Testis (tissue), 3 donors: ENCODE results near the gene FCGBP. TPM values are rescaled to one million over a fixed set of nuclear protein-coding genes. Genes with fewer than 3 reads are reported as not detected.
A peak's percentile ranks its signal among the peaks of the same experiment; 100 is the strongest.

Source experiments
- DNase-seq: peaks from one replicate; pipeline ENCODE4 v3.0.0-alpha.2; 2019
- H3K27ac ChIP-seq, 2 donors: fragments of 200-600 bp; sonication (generic); one replicate each; pipeline ENCODE4 v1.5.1; 2019
- H3K27me3 ChIP-seq: fragments of 200-600 bp; sonication (generic); one replicate; pipeline ENCODE4 v1.5.1; 2019
- H3K36me3 ChIP-seq: fragments of 200-600 bp; sonication (generic); one replicate; pipeline ENCODE4 v1.5.1; 2017; ENCODE audit warnings: low read depth; ENCODE audit errors: missing control alignments
- H3K4me1 ChIP-seq: fragments of 200-600 bp; sonication (generic); one replicate; pipeline ENCODE4 v1.5.1; 2019
- H3K4me3 ChIP-seq, 2 donors: fragments of 200-600 bp; sonication (generic); one replicate each; pipeline ENCODE4 v1.5.1; 2017 to 2019
- H3K9me3 ChIP-seq: fragments of 200-600 bp; sonication (generic); one replicate; pipeline ENCODE4 v1.5.1; 2017
- CTCF ChIP-seq, 3 experiments: fragments of 450-650 bp in 2 of 3; fragments of 200-600 bp in 1 of 3; sonication (generic) in 1 of 3; IDR thresholded peaks; one replicate each; pipeline ENCODE4 v1.5.1; 2016 to 2019; ENCODE audit warnings: antibody characterized with exemption in 3 of 3, mild to moderate bottlenecking in 2 of 3, moderate library complexity in 1 of 3
- POLR2A ChIP-seq: fragments of 450-650 bp; IDR thresholded peaks from one replicate; pipeline ENCODE4 v1.6.1; 2017; ENCODE audit warnings: antibody characterized with exemption, mild to moderate bottlenecking, moderate library complexity
- WGBS, 2 donors: methylation state at CpG; one replicate each; pipeline ENCODE4 v1.1.5; 2018; 5-methylcytosine and 5-hydroxymethylcytosine counted together
- intact Hi-C: fragments of 100-400 bp; cut with DNase I; formaldehyde crosslinking; loops from one replicate; pipeline ENCODE4 v1.15.1; 2023; ENCODE audit warnings: low total_unique reads
- polyA plus RNA-seq: library from polyadenylated mRNA; stranded (reverse); fragments of 350-450 nt; fragmentation: Illumina TruSeq; extraction: RNeasy Lipid Tissue Mini Kit (QIAGEN cat#74804); gene quantifications from one replicate; pipeline ENCODE4 v1.2.3, GENCODE V29; 2014; ENCODE audit warnings: low read depth, low replicate concordance; ENCODE audit not compliant: insufficient read depth
- total RNA-seq, 2 donors: library from RNA; depleted of rRNA; stranded (reverse); fragments of >200 nt; gene quantifications; one replicate each; pipeline ENCODE4 v1.2.3, GENCODE V29; 2016

Gene FCGBP
- total and polyA plus RNA-seq, 3 donors from 2014 or later: 6.7 to 18.8 (median 15.9) TPM

- Histone ChIP-seq H3K4me1 (no peaks in the 10 kb centered on the region), H3K27me3 (no peaks in the 10 kb centered on the region), H3K4me3 (no peak overlapping the region), H3K9me3 (no peaks in the 10 kb centered on the region), H3K36me3 (no peaks in the 10 kb centered on the region), H3K27ac (no peak overlapping the region)
- TF ChIP-seq CTCF (IDR thresholded peaks at IDR 0.05) (no peak), POLR2A (no peak)
- WGBS, 2 donors: 79 to 93% methylated on average over 7 of the region's 7 CpGs
- no peak for DNase-seq
- intact Hi-C loops: no loop called here
Observed at GRCh38 chr19:39943586-39943985, 9.2 kb upstream of the FCGBP start.

GRCh38 chr19:39942366-39942730 is 7.9 kb upstream of the FCGBP start:
- 30 to 35% methylated on average over 4 of the region's 4 CpGs for WGBS, 2 donors
- intact Hi-C loops: no loop called here
- H3K36me3 ChIP-seq: no peaks in the 10 kb centered on the region
- H3K4me1 ChIP-seq: no peaks in the 10 kb centered on the region
- no peak overlapping the region for H3K4me3 ChIP-seq
- DNase-seq: no peak
- no peaks in the 10 kb centered on the region for H3K27me3 ChIP-seq
- H3K9me3 ChIP-seq: no peaks in the 10 kb centered on the region
- TF ChIP-seq POLR2A: no peak
- TF ChIP-seq CTCF (IDR thresholded peaks at IDR 0.05): no peak
- H3K27ac ChIP-seq: no peak overlapping the region

GRCh38 chr19:39941615-39942365 is 7.4 kb upstream of the FCGBP start:
- intact Hi-C loops: no loop called here
- no peak overlapping the region for H3K27ac ChIP-seq
- WGBS, 2 donors: 19 to 29% methylated on average over 5 of the region's 5 CpGs
- no peaks in the 10 kb centered on the region for H3K27me3 ChIP-seq
- no peaks in the 10 kb centered on the region for H3K36me3 ChIP-seq
- no peak for TF ChIP-seq POLR2A
- TF ChIP-seq CTCF (IDR thresholded peaks at IDR 0.05): no peak
- no peaks in the 10 kb centered on the region for H3K9me3 ChIP-seq
- DNase-seq: peak; percentile 19
- no peaks in the 10 kb centered on the region for H3K4me1 ChIP-seq
- no peak overlapping the region for H3K4me3 ChIP-seq

- Histone ChIP-seq H3K27ac (no peak overlapping the region), H3K27me3 (no peaks in the 10 kb centered on the region), H3K36me3 (no peaks in the 10 kb centered on the region), H3K9me3 (no peaks in the 10 kb centered on the region), H3K4me1 (no peaks in the 10 kb centered on the region), H3K4me3 (no peak overlapping the region)
- DNase-seq: no peak
- 48 to 73% methylated on average over 6 of the region's 6 CpGs for WGBS, 2 donors
- no peak for TF ChIP-seq POLR2A
- TF ChIP-seq CTCF (IDR thresholded peaks at IDR 0.05): no peak
- intact Hi-C loops: no loop called here
Observed at GRCh38 chr19:39941151-39941550, 6.7 kb upstream of the FCGBP start.

- intact Hi-C loops: no loop called here
- TF ChIP-seq CTCF (IDR thresholded peaks at IDR 0.05) (no peak), POLR2A (no peak)
- Histone ChIP-seq H3K27ac (no peak overlapping the region), H3K36me3 (no peaks in the 10 kb centered on the region), H3K4me1 (no peaks in the 10 kb centered on the region), H3K9me3 (no peaks in the 10 kb centered on the region), H3K4me3 (no peak overlapping the region), H3K27me3 (no peaks in the 10 kb centered on the region)
- no peak for DNase-seq
- 80 to 84% methylated on average over 1 of the region's 1 CpG for WGBS, 2 donors
Observed at GRCh38 chr19:39940221-39940833, 5.9 kb upstream of the FCGBP start.
